Esophagus squamous epithelium (tissue), 4 donors: ENCODE results near the gene MIEN1.

Experiments used
- CTCF ChIP-seq, 6 experiments: fragments of 450-650 bp in 4 of 6; fragments of 200-600 bp in 2 of 6; sonication (generic) in 2 of 6; IDR thresholded peaks; one replicate each; pipeline ENCODE4 v1.5.1; 2016 to 2019; ENCODE audit warnings: antibody characterized with exemption in 6 of 6, mild to moderate bottlenecking in 4 of 6, moderate library complexity in 4 of 6
- POLR2A ChIP-seq, 4 donors: fragments of 450-650 bp; IDR thresholded peaks; one replicate each; pipeline ENCODE4 v1.6.1; 2017; ENCODE audit warnings: antibody characterized with exemption in 4 of 4, mild to moderate bottlenecking in 4 of 4, moderate library complexity in 3 of 4

- no peak for TF ChIP-seq CTCF (IDR thresholded peaks at IDR 0.05)
- no peak for TF ChIP-seq POLR2A (IDR thresholded peaks at IDR 0.05)
Measured at GRCh38 chr17:39709998-39710964, 20.1 kb downstream of the MIEN1 start.
